Loucy (cell line): ENCODE measurements around the gene RAD51B.

ENCODE experiments used
- H2AFZ ChIP-seq: fragments of 200-600 bp; sonication (generic); 2 replicates; pipeline ENCODE4 v1.6.0; 2016; ENCODE audit warnings: antibody characterized with exemption, mild to moderate bottlenecking, low read length, moderate library complexity
- H3F3A ChIP-seq: fragments of 200-600 bp; 2 replicates; pipeline ENCODE4 v1.6.0; 2016; ENCODE audit warnings: antibody characterized with exemption, low read depth, mild to moderate bottlenecking
- H3K27me3 ChIP-seq: fragments of 200-600 bp; sonication (generic); 2 replicates; pipeline ENCODE4 v1.6.1; 2014; ENCODE audit warnings: low read length, mild to moderate bottlenecking; ENCODE audit not compliant: insufficient read depth, poor library complexity, severe bottlenecking
- H3K36me3 ChIP-seq: fragments of 200-600 bp; sonication (generic); 2 replicates; pipeline ENCODE4 v1.6.1; 2016; ENCODE audit warnings: low read length; ENCODE audit not compliant: insufficient read depth
- H3K4me1 ChIP-seq: fragments of 200-600 bp; sonication (generic); 2 replicates; pipeline ENCODE4 v1.5.1; 2014; ENCODE audit warnings: low read length, mild to moderate bottlenecking; ENCODE audit not compliant: insufficient read depth, poor library complexity, severe bottlenecking
- H3K4me2 ChIP-seq: fragments of 200-600 bp; sonication (generic); 2 replicates; pipeline ENCODE4 v1.6.0; 2014; ENCODE audit warnings: antibody characterized with exemption, low read length, low read depth, mild to moderate bottlenecking; ENCODE audit not compliant: poor library complexity, severe bottlenecking
- H3K4me3 ChIP-seq: fragments of 200-600 bp; sonication (generic); 2 replicates; pipeline ENCODE4 v1.5.1; 2014; ENCODE audit warnings: low read length, mild to moderate bottlenecking, mixed read lengths; ENCODE audit not compliant: poor library complexity, severe bottlenecking
- H3K79me2 ChIP-seq: fragments of 200-600 bp; sonication (generic); 2 replicates; pipeline ENCODE4 v1.6.1; 2014; ENCODE audit warnings: low read length; ENCODE audit not compliant: insufficient read depth
- H3K9ac ChIP-seq: fragments of 200-600 bp; sonication (generic); 2 replicates; pipeline ENCODE4 v1.6.0; 2014; ENCODE audit warnings: mild to moderate bottlenecking, low read depth, low read length, moderate library complexity; ENCODE audit not compliant: poor library complexity, severe bottlenecking
- H3K9me2 ChIP-seq: fragments of 200-600 bp; sonication (generic); replicated peaks from 2 replicates; pipeline ENCODE4 v1.6.1; 2016; ENCODE audit warnings: low read depth, low read length, mixed read lengths
- H3K9me3 ChIP-seq: fragments of 200-600 bp; sonication (generic); 2 replicates; pipeline ENCODE4 v1.6.1; 2014; ENCODE audit warnings: mild to moderate bottlenecking, antibody characterized with exemption, low read length, low read depth; ENCODE audit not compliant: insufficient read depth
- H4K20me1 ChIP-seq: fragments of 200-600 bp; sonication (generic); 2 replicates; pipeline ENCODE4 v1.6.0; 2014; ENCODE audit warnings: antibody characterized with exemption, low read length, mild to moderate bottlenecking; ENCODE audit not compliant: insufficient read depth, poor library complexity, severe bottlenecking
- CTCF ChIP-seq: fragments of 200-600 bp; sonication (generic); conservative IDR thresholded peaks from 2 replicates; pipeline ENCODE4 v1.5.1; 2014; ENCODE audit warnings: mild to moderate bottlenecking, antibody characterized with exemption, low read length
- EZH2phosphoT487 ChIP-seq: fragments of 200-600 bp; IDR thresholded peaks from 2 replicates; pipeline ENCODE4 v1.6.1; 2018; ENCODE audit warnings: antibody characterized with exemption, mild to moderate bottlenecking, moderate library complexity, borderline replicate concordance

RAD51B gene

DNA sequence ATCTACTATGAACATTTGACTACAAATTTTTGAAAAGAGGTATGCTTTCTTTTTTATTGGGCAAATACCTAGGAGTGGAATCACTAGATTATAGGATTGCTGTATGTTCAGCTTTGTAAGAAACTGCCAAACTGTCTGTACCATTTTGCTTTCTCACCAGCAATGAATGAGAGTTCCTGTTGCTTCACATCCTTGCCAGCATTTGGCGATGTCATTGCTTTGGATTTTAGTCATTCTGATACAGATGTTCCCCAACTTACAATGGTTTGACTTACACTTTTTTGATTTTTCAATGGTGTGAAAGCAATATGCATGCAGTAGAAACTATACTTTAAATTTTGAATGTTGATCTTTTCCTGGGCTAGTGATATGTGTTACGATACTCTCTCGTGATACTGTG is 328.7 kb downstream of the RAD51B start:
- TF ChIP-seq EZH2phosphoT487, result no peak
- no peak for TF ChIP-seq CTCF
- Histone ChIP-seq H3K9ac (no peak overlapping the region), H3K9me2 (no peaks in the 10 kb centered on the region), H3K27me3 (no peaks in the 10 kb centered on the region), H3K4me2 (no peak overlapping the region), H3K79me2 (no peaks in the 10 kb centered on the region), H2AFZ (no peak overlapping the region), H3F3A (peaks cover 11% of the 10 kb centered on the region; the same call in 1 of the 2 replicates), H3K4me1 (peaks cover 36% of the 10 kb centered on the region), H3K9me3 (peaks cover 20% of the 10 kb centered on the region; the same call in 1 of the 2 replicates), H3K36me3 (0 out of 2 replicates have a peak, but pooled peaks cover 3% of the 10 kb centered on the region), H3K4me3 (no peak overlapping the region), H4K20me1 (no peaks in the 10 kb centered on the region)

GRCh38 chr14:68148763-68149162 is 329.2 kb downstream of the RAD51B start:
- Histone ChIP-seq H3K4me3 (no peak overlapping the region), H4K20me1 (no peaks in the 10 kb centered on the region), H3K9me3 (peaks cover 20% of the 10 kb centered on the region; the same call in 1 of the 2 replicates), H3F3A (peaks cover 9% of the 10 kb centered on the region; the same call in 1 of the 2 replicates), H3K9ac (no peak overlapping the region), H3K27me3 (no peaks in the 10 kb centered on the region), H3K36me3 (0 out of 2 replicates have a peak, but pooled peaks cover 3% of the 10 kb centered on the region), H3K79me2 (no peaks in the 10 kb centered on the region), H3K4me2 (no peak overlapping the region), H3K9me2 (no peaks in the 10 kb centered on the region), H2AFZ (no peak overlapping the region), H3K4me1 (peaks cover 37% of the 10 kb centered on the region)
- TF ChIP-seq CTCF (no peak), EZH2phosphoT487 (no peak)

- peaks cover 3% of the 10 kb centered on the region; the same call in 1 of the 2 replicates for H3K36me3 ChIP-seq
- H3K4me3 ChIP-seq, result no peak overlapping the region
- H3K27me3 ChIP-seq, result no peaks in the 10 kb centered on the region
- no peak overlapping the region for H3K9ac ChIP-seq
- H3F3A ChIP-seq, result no peaks in the 10 kb centered on the region
- H3K9me3 ChIP-seq, result peaks cover 24% of the 10 kb centered on the region
- TF ChIP-seq EZH2phosphoT487 (no peak), CTCF (no peak)
- no peak overlapping the region for H3K4me2 ChIP-seq
- no peaks in the 10 kb centered on the region for H3K9me2 ChIP-seq
- peaks cover 30% of the 10 kb centered on the region for H3K4me1 ChIP-seq
- H4K20me1 ChIP-seq, result no peaks in the 10 kb centered on the region
- no peaks in the 10 kb centered on the region for H3K79me2 ChIP-seq
- H2AFZ ChIP-seq, result no peak overlapping the region
These were observed 333.7 kb downstream of the RAD51B start for GRCh38 chr14:68153275-68153674.
